Measurements from ENCODE around the gene LRFN5.
"Not testable (repeated sequence)": the region's sequence is repeated elsewhere in the genome, so short reads cannot be mapped to it uniquely, and the experiment has no call there.

The LRFN5 gene

DNA sequence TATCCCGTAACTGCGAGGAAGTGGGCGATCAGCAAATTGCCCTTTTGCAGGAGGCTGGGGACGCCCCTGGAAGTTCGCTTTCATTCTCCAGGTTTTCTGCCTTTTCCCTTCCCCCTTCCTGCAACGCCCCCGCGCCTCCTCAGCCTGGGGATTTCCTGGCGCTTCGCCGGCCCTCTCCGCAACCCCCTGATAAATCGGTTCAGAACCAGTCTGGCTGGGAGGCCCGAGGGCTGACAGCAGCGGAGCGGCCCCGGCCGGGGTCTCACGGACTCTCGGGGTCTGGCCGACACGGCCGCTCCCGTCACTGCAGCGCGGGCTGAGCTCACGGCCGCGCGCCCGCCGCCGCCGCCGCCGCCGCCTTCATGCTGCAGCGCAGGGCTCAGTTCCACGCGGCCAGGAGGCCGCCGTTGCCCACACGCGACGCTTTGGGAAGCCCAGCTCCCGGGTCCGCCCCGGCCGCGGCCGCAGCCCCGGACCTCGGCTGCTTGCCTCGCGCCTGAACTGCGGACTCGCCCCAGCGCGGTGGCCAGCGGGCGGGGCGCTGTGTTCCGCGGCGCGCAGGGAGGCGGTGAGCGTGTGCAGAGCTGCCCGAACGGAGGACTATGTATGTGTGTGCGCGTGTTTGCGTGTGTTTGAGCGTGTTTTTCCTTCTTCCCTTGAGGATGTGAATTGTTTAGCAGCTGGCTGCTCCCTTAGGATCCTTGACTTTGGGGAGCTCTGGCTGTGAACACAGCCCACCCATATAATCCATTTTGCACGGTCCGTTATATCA is at the start of gene LRFN5:
LRFN5 (plus strand) TSS at position 345 of the 772 bp plus-strand sequence.
- peak; percentile 56 for DNase-seq (ENCODE audit: low read depth, low spot score)
- no peak for TF ChIP-seq CTCF (IDR thresholded peaks at IDR 0.05; ENCODE audit: low read depth, low read length)
- peak within 1 kb of the TSS; percentile 52 for H3K4me3 ChIP-seq (ENCODE audit: low read depth, low read length)
- in situ Hi-C loops (cut with HindIII; ENCODE audit: low sequenced_read_pairs) = no loop called here

DNA sequence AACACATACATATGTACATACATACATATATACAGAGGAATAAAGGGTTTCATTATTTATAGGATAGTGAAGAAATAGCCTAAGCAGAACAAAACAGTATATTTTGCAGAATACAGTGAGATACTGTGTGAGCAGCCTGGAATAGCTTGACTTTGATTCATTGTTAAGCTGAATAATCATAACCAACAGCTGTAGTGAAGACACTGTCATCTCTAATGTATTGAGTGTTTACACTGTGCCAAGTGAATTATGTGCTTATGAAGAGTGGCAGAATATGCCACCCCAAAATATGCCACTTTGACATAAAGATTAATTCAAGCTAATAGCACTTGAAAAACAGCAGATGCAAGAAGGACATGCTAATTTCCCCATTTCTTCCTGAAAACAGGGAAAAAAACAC is 48.2 kb upstream of the LRFN5 start:
- TF ChIP-seq CTCF (IDR thresholded peaks at IDR 0.05; ENCODE audit: low read depth, low read length) = no peak
- H3K4me3 ChIP-seq (ENCODE audit: low read depth, low read length) = no peak overlapping the region
- no peak for DNase-seq (ENCODE audit: low read depth, low spot score)
- in situ Hi-C loops (cut with HindIII; ENCODE audit: low sequenced_read_pairs) = no loop called here

GRCh38 chr14:41566864-41567263 is 39.8 kb upstream of the LRFN5 start:
- H3K4me3 ChIP-seq (ENCODE audit: low read depth, low read length); DNase-seq (ENCODE audit: low read depth, low spot score); in situ Hi-C loops (cut with HindIII; ENCODE audit: low sequenced_read_pairs): not testable (repeated sequence)

- TF ChIP-seq CTCF (IDR thresholded peaks at IDR 0.05; ENCODE audit: low read depth, low read length) = no peak
- in situ Hi-C loops (cut with HindIII; ENCODE audit: low sequenced_read_pairs) = no loop called here
- DNase-seq (ENCODE audit: low read depth, low spot score) = no peak
- no peak overlapping the region for H3K4me3 ChIP-seq (ENCODE audit: low read depth, low read length)
These were observed 37.7 kb upstream of the LRFN5 start for GRCh38 chr14:41568979-41569378.

DNA sequence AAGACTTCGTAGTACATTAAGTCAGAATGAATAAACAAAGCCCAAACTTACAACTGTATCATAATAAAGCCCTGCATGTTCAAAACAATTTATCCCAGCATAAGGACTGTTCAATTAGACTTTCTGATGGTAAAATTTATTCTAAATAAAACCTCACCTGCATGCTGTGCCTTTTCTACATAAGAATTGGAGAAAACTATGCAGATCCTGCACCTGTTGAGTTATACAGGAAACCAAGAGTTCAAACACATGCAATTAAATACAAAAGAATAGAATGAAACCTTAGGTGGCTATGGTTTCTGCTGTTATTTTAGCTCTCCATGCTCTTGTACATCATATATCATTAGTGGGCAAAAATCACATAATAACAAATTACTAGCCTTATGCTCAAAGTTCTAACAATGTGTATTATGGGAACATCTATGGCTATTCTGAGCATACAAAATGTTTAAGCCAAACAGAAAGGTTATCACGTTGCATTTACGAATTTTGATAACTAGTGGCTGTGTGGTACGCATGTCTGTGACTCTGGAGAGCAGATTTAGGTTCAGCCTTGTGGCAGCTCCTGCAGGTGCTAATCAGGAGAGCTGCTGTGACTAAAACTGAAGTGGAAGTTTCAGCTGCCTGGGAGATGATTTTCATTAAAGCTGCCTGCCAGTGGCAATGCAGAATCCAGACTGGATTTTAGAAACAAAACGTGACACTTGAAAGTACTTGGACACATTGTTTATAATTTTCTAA is 36.1 kb upstream of the LRFN5 start:
- in situ Hi-C loops (cut with HindIII; ENCODE audit: low sequenced_read_pairs) = no loop called here
- DNase-seq (ENCODE audit: low read depth, low spot score) = no peak
- no peak for TF ChIP-seq CTCF (IDR thresholded peaks at IDR 0.05; ENCODE audit: low read depth, low read length)
- H3K4me3 ChIP-seq (ENCODE audit: low read depth, low read length) = no peak overlapping the region

DNA sequence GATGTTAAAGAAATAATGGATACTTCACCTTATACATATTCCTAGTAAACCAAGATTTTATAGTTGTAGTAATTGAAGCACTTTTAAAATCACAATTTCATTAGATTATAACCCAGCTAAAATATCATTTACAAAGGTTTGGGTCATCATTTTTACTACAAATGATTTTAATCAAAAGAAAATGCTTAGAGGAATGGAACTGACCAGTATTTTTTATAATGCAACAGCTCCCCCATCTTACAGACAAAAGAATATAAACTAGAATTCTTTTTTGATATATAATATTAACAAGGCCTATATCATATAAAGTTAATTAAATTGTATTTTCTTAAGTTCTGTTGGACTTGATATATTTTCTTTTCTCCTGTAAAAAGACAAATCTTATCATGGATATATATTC is 20.4 kb upstream of the LRFN5 start:
- in situ Hi-C loops (cut with HindIII; ENCODE audit: low sequenced_read_pairs) = no loop called here
- DNase-seq (ENCODE audit: low read depth, low spot score) = no peak
- H3K4me3 ChIP-seq (ENCODE audit: low read depth, low read length) = no peak overlapping the region
- TF ChIP-seq CTCF (IDR thresholded peaks at IDR 0.05; ENCODE audit: low read depth, low read length) = no peak

GRCh38 chr14:41597647-41598046 is 9.0 kb upstream of the LRFN5 start:
- H3K4me3 ChIP-seq (ENCODE audit: low read depth, low read length) = no peak overlapping the region
- in situ Hi-C loops (cut with HindIII; ENCODE audit: low sequenced_read_pairs) = no loop called here
- no peak for TF ChIP-seq CTCF (IDR thresholded peaks at IDR 0.05; ENCODE audit: low read depth, low read length)
- no peak for DNase-seq (ENCODE audit: low read depth, low spot score)

- in situ Hi-C loops (cut with HindIII; ENCODE audit: low sequenced_read_pairs); H3K4me3 ChIP-seq (ENCODE audit: low read depth, low read length); DNase-seq (ENCODE audit: low read depth, low spot score): not testable (repeated sequence)
These were observed 6.8 kb upstream of the LRFN5 start for GRCh38 chr14:41599805-41600385.

Data from astrocyte of the spinal cord (primary cell).